IMR-90 (cell line): ENCODE results near the gene NTRK2. TPM values are rescaled to one million over a fixed set of nuclear protein-coding genes. Genes with fewer than 3 reads are reported as not detected.

ENCODE experiments used
- ATAC-seq: fragments of 200-7000 bp; cut with Tn5 transposase; 2 replicates; pipeline ENCODE4 v1.9.1; 2020; ENCODE audit warnings: low read depth, mild to moderate bottlenecking, moderate library complexity
- BruUV-seq: library from RNA; stranded (reverse); fragments of 400-500 nt; replicated peaks from 2 replicates; lab custom pipeline; 2021; lab: Mats Ljungman, UMichigan
- CTCF ChIA-PET: fragments of 300-600 bp; formaldehyde crosslinking; extraction: SDS; loops from one replicate; lab custom pipeline; 2021; ENCODE audit warnings: antibody characterized with exemption; lab: Yijun Ruan, JAX
- POLR2A ChIA-PET: fragments of 300-600 bp; sonication (Branson Sonifier 250); formaldehyde crosslinking; loops from one replicate; lab custom pipeline; 2022; ENCODE audit warnings: antibody characterized with exemption; ENCODE audit not compliant: unreplicated experiment; lab: Charles Lee
- DNase-seq: peaks from one replicate; pipeline ENCODE4 v3.0.0; 2013
- H2AFZ ChIP-seq: replicated peaks from 2 replicates; pipeline ENCODE3; 2013; ENCODE audit warnings: low read length, mild to moderate bottlenecking; ENCODE audit not compliant: poor library complexity
- H2AK5ac ChIP-seq: 2 replicates; pipeline ENCODE4 v1.6.1; 2013; ENCODE audit warnings: low read depth, low read length, inconsistent platforms
- H2AK9ac ChIP-seq: replicated peaks from 2 replicates; pipeline ENCODE3; 2013; ENCODE audit warnings: mild to moderate bottlenecking, low read depth, low read length, moderate library complexity; ENCODE audit not compliant: poor library complexity
- H2BK120ac ChIP-seq: 2 replicates; pipeline ENCODE4 v1.6.1; 2013; ENCODE audit warnings: low read depth, low read length, inconsistent platforms
- H2BK15ac ChIP-seq: 3 replicates; pipeline ENCODE4 v1.6.1; 2013; ENCODE audit warnings: low read depth, low read length, inconsistent platforms
- H2BK20ac ChIP-seq: 2 replicates; pipeline ENCODE4 v1.6.1; 2013; ENCODE audit warnings: low read depth, mild to moderate bottlenecking, inconsistent platforms, low read length, moderate library complexity
- H2BK5ac ChIP-seq: 2 replicates; pipeline ENCODE4 v1.6.1; 2013; ENCODE audit warnings: mild to moderate bottlenecking, low read depth, low read length, inconsistent platforms; ENCODE audit not compliant: poor library complexity, severe bottlenecking
- H3K14ac ChIP-seq: replicated peaks from 2 replicates; pipeline ENCODE4 v1.6.1; 2013; ENCODE audit warnings: low read depth, low read length, inconsistent platforms
- H3K18ac ChIP-seq: 2 replicates; pipeline ENCODE4 v1.6.1; 2013; ENCODE audit warnings: low read depth, low read length, control low read depth
- H3K23ac ChIP-seq: 2 replicates; pipeline ENCODE4 v1.6.1; 2013; ENCODE audit warnings: low read depth, low read length, inconsistent platforms
- H3K27ac ChIP-seq: 2 replicates; pipeline ENCODE4 v1.5.1; 2013; ENCODE audit warnings: mild to moderate bottlenecking, control low read depth, low read length; ENCODE audit not compliant: insufficient read depth
- H3K27me3 ChIP-seq: 2 replicates; pipeline ENCODE4 v1.6.1; 2013; ENCODE audit warnings: low read length; ENCODE audit not compliant: control insufficient read depth, insufficient read depth
- H3K36me3 ChIP-seq: 2 replicates; pipeline ENCODE4 v1.6.1; 2013; ENCODE audit warnings: low read length, mixed read lengths; ENCODE audit not compliant: control insufficient read depth, insufficient read depth
- H3K4ac ChIP-seq: 2 replicates; pipeline ENCODE4 v1.6.1; 2013; ENCODE audit warnings: low read depth, low read length, inconsistent platforms
- H3K4me1 ChIP-seq: 2 replicates; pipeline ENCODE4 v1.6.1; 2013; ENCODE audit warnings: low read length, mixed read lengths; ENCODE audit not compliant: control insufficient read depth, insufficient read depth
- H3K4me2 ChIP-seq: 2 replicates; pipeline ENCODE4 v1.6.1; 2013; ENCODE audit warnings: low read depth, mild to moderate bottlenecking, control low read depth, low read length, moderate library complexity
- H3K4me3 ChIP-seq: 2 replicates; pipeline ENCODE4 v1.5.1; 2013; ENCODE audit warnings: low read depth, mild to moderate bottlenecking, control low read depth, low read length, moderate library complexity; ENCODE audit not compliant: insufficient read depth
- H3K56ac ChIP-seq: 2 replicates; pipeline ENCODE4 v1.6.1; 2013; ENCODE audit warnings: low read length, inconsistent platforms; ENCODE audit not compliant: insufficient read depth; ENCODE audit errors: extremely low read depth
- H3K79me1 ChIP-seq, 2 experiments: 2 replicates each; pipeline ENCODE4 v1.6.1; 2013; ENCODE audit warnings: low read length in 2 of 2, inconsistent platforms in 1 of 2, low read depth in 1 of 2
- H3K9ac ChIP-seq: 2 replicates; pipeline ENCODE4 v1.6.1; 2013; ENCODE audit warnings: low read depth, low read length, control low read depth
- H3K9me1 ChIP-seq: 2 replicates; pipeline ENCODE4 v1.6.1; 2013; ENCODE audit warnings: low read length, inconsistent platforms; ENCODE audit not compliant: insufficient read depth
- H3K9me3 ChIP-seq: 2 replicates; pipeline ENCODE4 v1.6.1; 2013; ENCODE audit warnings: low read length; ENCODE audit not compliant: control insufficient read depth, insufficient read depth
- H4K20me1 ChIP-seq: 2 replicates; pipeline ENCODE4 v1.6.1; 2013; ENCODE audit warnings: low read length, inconsistent platforms; ENCODE audit not compliant: insufficient read depth
- H4K5ac ChIP-seq: 2 replicates; pipeline ENCODE4 v1.6.1; 2013; ENCODE audit warnings: mild to moderate bottlenecking, low read depth, low read length, control low read depth
- H4K8ac ChIP-seq, 2 experiments: 2 replicates each; pipeline ENCODE4 v1.6.1; 2013; ENCODE audit warnings: low read depth in 2 of 2, low read length in 2 of 2, control low read depth in 1 of 2, inconsistent platforms in 1 of 2
- H4K91ac ChIP-seq: 2 replicates; pipeline ENCODE4 v1.6.1; 2013; ENCODE audit warnings: low read depth, low read length, inconsistent platforms; ENCODE audit not compliant: insufficient read depth
- BHLHE40 ChIP-seq: fragments of 150-350 bp; IDR thresholded peaks from 2 replicates; pipeline ENCODE4 v1.6.1; 2016; ENCODE audit warnings: mild to moderate bottlenecking, low read depth, low read length
- CEBPB ChIP-seq: IDR thresholded peaks from 2 replicates; pipeline ENCODE4 v1.6.1; 2012; ENCODE audit warnings: low read depth, low read length, improper control_type of control experiment
- CHD1 ChIP-seq: IDR thresholded peaks from 2 replicates; pipeline ENCODE4 v1.6.1; 2012; ENCODE audit warnings: low read depth, low read length, improper control_type of control experiment
- CTCF ChIP-seq: conservative IDR thresholded peaks from 2 replicates; pipeline ENCODE4 v1.5.1; 2012; ENCODE audit warnings: mild to moderate bottlenecking, low read depth, low read length, improper control_type of control experiment
- ELK1 ChIP-seq: fragments of 150-350 bp; IDR thresholded peaks from 2 replicates; pipeline ENCODE4 v1.6.1; 2016; ENCODE audit warnings: low read depth, mild to moderate bottlenecking, low read length, moderate library complexity, borderline replicate concordance
- FOS ChIP-seq: fragments of 150-350 bp; IDR thresholded peaks from 2 replicates; pipeline ENCODE4 v1.6.1; 2016; ENCODE audit warnings: low read depth, low read length
- MAFK ChIP-seq: IDR thresholded peaks from 2 replicates; pipeline ENCODE4 v1.6.1; 2012; ENCODE audit warnings: low read depth, low read length, improper control_type of control experiment
- MAZ ChIP-seq: IDR thresholded peaks from 2 replicates; pipeline ENCODE4 v1.6.1; 2012; ENCODE audit warnings: low read depth, mild to moderate bottlenecking, low read length, improper control_type of control experiment, moderate library complexity, borderline replicate concordance
- MXI1 ChIP-seq: IDR thresholded peaks from 2 replicates; pipeline ENCODE4 v1.6.1; 2012; ENCODE audit warnings: low read depth, mild to moderate bottlenecking, low read length, moderate library complexity, borderline replicate concordance
- POLR2A ChIP-seq: IDR thresholded peaks from 2 replicates; pipeline ENCODE4 v1.6.1; 2012; ENCODE audit warnings: mild to moderate bottlenecking, low read depth, low read length
- RAD21 ChIP-seq: IDR thresholded peaks from 2 replicates; pipeline ENCODE4 v1.6.1; 2012; ENCODE audit warnings: low read length, improper control_type of control experiment
- RCOR1 ChIP-seq: IDR thresholded peaks from 2 replicates; pipeline ENCODE4 v1.6.1; 2012; ENCODE audit warnings: mild to moderate bottlenecking, low read length, improper control_type of control experiment; ENCODE audit not compliant: insufficient replicate concordance
- RFX5 ChIP-seq: IDR thresholded peaks from 2 replicates; pipeline ENCODE4 v1.8.0; 2012; ENCODE audit warnings: low read depth, mild to moderate bottlenecking, low read length, moderate library complexity
- SMC3 ChIP-seq: fragments of 150-350 bp; IDR thresholded peaks from 2 replicates; pipeline ENCODE4 v1.6.1; 2016; ENCODE audit warnings: low read depth, mild to moderate bottlenecking, antibody characterized with exemption, low read length, moderate library complexity
- USF2 ChIP-seq: fragments of 150-350 bp; IDR thresholded peaks from 2 replicates; pipeline ENCODE4 v1.6.1; 2017; ENCODE audit warnings: mild to moderate bottlenecking, antibody characterized with exemption, low read length, low read depth
- WGBS, 2 experiments: methylation state at CpG; one replicate each; pipeline versions ENCODE4 v1.1.5 to v1.1.7; 2013; ENCODE audit warnings: missing lambda C conversion rate in 2 of 2; ENCODE audit not compliant: insufficient read length in 1 of 2; ENCODE audit errors: extremely low coverage in 2 of 2; 5-methylcytosine and 5-hydroxymethylcytosine counted together
- dilution Hi-C: fragments of 300-500 bp; cut with HindIII; formaldehyde crosslinking; loops from one replicate; pipeline ENCODE4 v1.14.3; 2018; ENCODE audit warnings: low sequenced_read_pairs; ENCODE audit not compliant: unreplicated experiment
- in situ Hi-C: fragments of 300-500 bp; cut with MboI; formaldehyde crosslinking; loops from 3 replicates; pipeline ENCODE4 v1.14.3; 2019; ENCODE audit warnings: low sequenced_read_pairs, inconsistent platforms, mixed read lengths
- intact Hi-C: fragments of 100-400 bp; cut with micrococcal nuclease; formaldehyde crosslinking; loops from 2 replicates; pipeline ENCODE4 v1.10.0; 2022
- polyA plus RNA-seq, 3 experiments: library from polyadenylated mRNA; depleted of rRNA; stranded (reverse); fragments of >200 nt; gene quantifications; 2 replicates each; pipeline ENCODE4 v1.2.3, GENCODE V29; 2012; ENCODE audit warnings: low replicate concordance in 1 of 3
- total RNA-seq: library from RNA; depleted of rRNA; stranded (reverse); fragments of >200 nt; gene quantifications from 2 replicates; pipeline ENCODE4 v1.2.3, GENCODE V29; 2012

Gene NTRK2
- total and polyA plus RNA-seq, 2 of the 4 experiments (the other 2 are of a cell fraction), result under 0.01 to 0.02 TPM

- Histone ChIP-seq H3K4me3 (no peak overlapping the region), H3K56ac (no peak overlapping the region), H4K5ac (no peak overlapping the region), H2AK5ac (no peak overlapping the region), H3K9ac (no peak overlapping the region), H4K8ac (no peak overlapping the region), H2AFZ (no peak overlapping the region), H3K4ac (no peak overlapping the region), H3K18ac (no peak overlapping the region), H3K9me1 (no peaks in the 10 kb centered on the region), H4K91ac (no peak overlapping the region), H2BK20ac (no peak overlapping the region), H3K79me1 (no peaks in the 10 kb centered on the region), H4K20me1 (no peaks in the 10 kb centered on the region), H3K27ac (no peak overlapping the region), H3K9me3 (peaks cover 13% of the 10 kb centered on the region; the same call in 1 of the 2 replicates), H2BK5ac (no peak overlapping the region), H3K27me3 (no peaks in the 10 kb centered on the region), H2BK120ac (no peak overlapping the region), H3K4me1 (no peaks in the 10 kb centered on the region), H2BK15ac (no peak overlapping the region), H3K4me2 (no peak overlapping the region), H3K23ac (no peak overlapping the region), H2AK9ac (no peak overlapping the region), H3K14ac (no peak overlapping the region), H3K36me3 (no peaks in the 10 kb centered on the region)
- ChIA-PET POLR2A (no interaction called here), CTCF (no interaction called here)
- no TSS peak for BruUV-seq
- ATAC-seq (no peak), DNase-seq (no peak)
- in situ Hi-C loops, result no loop called here
- intact Hi-C loops, result no loop called here
- WGBS, 2 experiments, result 100% methylated on average over 1 of the region's 2 CpGs; no CpG with 5 or more reads in 1 of the 2 experiments
- dilution Hi-C loops, result no loop called here
- TF ChIP-seq MAFK, result no peak
- no peak for TF ChIP-seq SMC3
- no peak for TF ChIP-seq RFX5
- TF ChIP-seq ELK1, result no peak
- no peak for TF ChIP-seq USF2
- no peak for TF ChIP-seq CTCF
- no peak for TF ChIP-seq BHLHE40
- TF ChIP-seq FOS, result no peak
- no peak for TF ChIP-seq RCOR1
- no peak for TF ChIP-seq MXI1
- TF ChIP-seq CHD1, result no peak
- TF ChIP-seq MAZ, result no peak
- no peak for TF ChIP-seq POLR2A
- no peak for TF ChIP-seq CEBPB
- TF ChIP-seq RAD21, result no peak
Measured at GRCh38 chr9:85055506-85056202, 386.1 kb downstream of the NTRK2 start.
